Measurements from ENCODE around the gene TXNDC11.

GRCh38 chr16:11700264-11701029, 42.2 kb downstream of the TXNDC11 start:
- TF ChIP-seq SMARCA5 (IDR thresholded peaks at IDR 0.05) (no peak), ZNF217 (IDR thresholded peaks at IDR 0.05) (no peak), RCOR1 (conservative IDR thresholded peaks at IDR 0.05; ENCODE audit: low read depth, low read length) (no peak), REST (IDR thresholded peaks at IDR 0.05; ENCODE audit: low read depth, low read length) (no peak)
- TF ChIP-seq, protein P1, sequence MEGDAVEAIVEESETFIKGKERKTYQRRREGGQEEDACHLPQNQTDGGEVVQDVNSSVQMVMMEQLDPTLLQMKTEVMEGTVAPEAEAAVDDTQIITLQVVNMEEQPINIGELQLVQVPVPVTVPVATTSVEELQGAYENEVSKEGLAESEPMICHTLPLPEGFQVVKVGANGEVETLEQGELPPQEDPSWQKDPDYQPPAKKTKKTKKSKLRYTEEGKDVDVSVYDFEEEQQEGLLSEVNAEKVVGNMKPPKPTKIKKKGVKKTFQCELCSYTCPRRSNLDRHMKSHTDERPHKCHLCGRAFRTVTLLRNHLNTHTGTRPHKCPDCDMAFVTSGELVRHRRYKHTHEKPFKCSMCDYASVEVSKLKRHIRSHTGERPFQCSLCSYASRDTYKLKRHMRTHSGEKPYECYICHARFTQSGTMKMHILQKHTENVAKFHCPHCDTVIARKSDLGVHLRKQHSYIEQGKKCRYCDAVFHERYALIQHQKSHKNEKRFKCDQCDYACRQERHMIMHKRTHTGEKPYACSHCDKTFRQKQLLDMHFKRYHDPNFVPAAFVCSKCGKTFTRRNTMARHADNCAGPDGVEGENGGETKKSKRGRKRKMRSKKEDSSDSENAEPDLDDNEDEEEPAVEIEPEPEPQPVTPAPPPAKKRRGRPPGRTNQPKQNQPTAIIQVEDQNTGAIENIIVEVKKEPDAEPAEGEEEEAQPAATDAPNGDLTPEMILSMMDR (IDR thresholded peaks at IDR 0.05 in 2 of 3, conservative IDR thresholded peaks at IDR 0.05 in 1 of 3; ENCODE audit: control insufficient read depth in 2 of 3, extremely low read depth in 1 of 3, insufficient read depth in 1 of 3, low read depth in 3 of 3, low read length in 3 of 3) = no peak
